Mesenchymal stem cell (in vitro differentiated cells and primary cell): ENCODE results near the gene PDE7B.

Experiments
- DNase-seq: peaks from one replicate; pipeline ENCODE4 v3.0.0-alpha.2; 2013
- H2AFZ ChIP-seq: one replicate; pipeline ENCODE4 v1.6.1; 2013; ENCODE audit warnings: low read depth, mild to moderate bottlenecking, control low read depth, inconsistent platforms, low read length, moderate library complexity
- H2AK5ac ChIP-seq: 2 replicates; pipeline ENCODE4 v1.6.1; 2013; ENCODE audit warnings: low read length, moderate library complexity, mild to moderate bottlenecking, inconsistent platforms; ENCODE audit not compliant: severe bottlenecking
- H2BK120ac ChIP-seq: one replicate; pipeline ENCODE4 v1.6.1; 2013; ENCODE audit warnings: low read depth, mild to moderate bottlenecking, inconsistent platforms, low read length, moderate library complexity
- H2BK12ac ChIP-seq, 2 experiments: one replicate each; pipeline ENCODE4 v1.6.1; 2013; ENCODE audit warnings: inconsistent platforms in 2 of 2, low read length in 2 of 2, mild to moderate bottlenecking in 2 of 2, moderate library complexity in 2 of 2, control low read depth in 1 of 2
- H2BK15ac ChIP-seq: one replicate; pipeline ENCODE4 v1.6.1; 2013; ENCODE audit warnings: mild to moderate bottlenecking, low read depth, inconsistent platforms; ENCODE audit not compliant: poor library complexity, severe bottlenecking
- H2BK5ac ChIP-seq: 2 replicates; pipeline ENCODE4 v1.6.1; 2013; ENCODE audit warnings: low read depth, mild to moderate bottlenecking, low read length, control low read depth, inconsistent platforms; ENCODE audit not compliant: poor library complexity, severe bottlenecking
- H3K14ac ChIP-seq, 2 experiments: one replicate each; pipeline ENCODE4 v1.6.1; 2013; ENCODE audit warnings: inconsistent platforms in 2 of 2, low read length in 2 of 2, control low read depth in 1 of 2, mild to moderate bottlenecking in 1 of 2, moderate library complexity in 1 of 2
- H3K18ac ChIP-seq, 2 experiments: one replicate each; pipeline ENCODE4 v1.6.1; 2013; ENCODE audit warnings: inconsistent platforms in 2 of 2, low read length in 2 of 2, control low read depth in 1 of 2, low read depth in 1 of 2, mild to moderate bottlenecking in 1 of 2
- H3K23ac ChIP-seq, 2 experiments: one replicate each; pipeline ENCODE4 v1.6.1; 2013; ENCODE audit warnings: inconsistent platforms in 2 of 2, low read length in 2 of 2, mild to moderate bottlenecking in 2 of 2, moderate library complexity in 2 of 2, control low read depth in 1 of 2
- H3K27ac ChIP-seq: 2 replicates; pipeline ENCODE4 v1.5.1; 2013; ENCODE audit warnings: mild to moderate bottlenecking, moderate library complexity, low read length, control low read depth, inconsistent platforms; ENCODE audit not compliant: poor library complexity, severe bottlenecking
- H3K27me3 ChIP-seq, 2 experiments: 2 replicates each; pipeline versions ENCODE4 v1.6.1 to v1.7.0; 2013; ENCODE audit warnings: low read length in 2 of 2, mild to moderate bottlenecking in 2 of 2, moderate library complexity in 2 of 2, control low read depth in 1 of 2, inconsistent platforms in 1 of 2; ENCODE audit not compliant: control insufficient read depth in 1 of 2, insufficient read depth in 1 of 2
- H3K36me3 ChIP-seq, 2 experiments: 2 replicates each; pipeline versions ENCODE4 v1.6.1 to v1.7.0; 2013; ENCODE audit warnings: low read length in 2 of 2, control low read depth in 1 of 2, inconsistent platforms in 1 of 2, low read depth in 1 of 2, mild to moderate bottlenecking in 1 of 2; ENCODE audit not compliant: insufficient read depth in 2 of 2, control insufficient read depth in 1 of 2
- H3K4ac ChIP-seq, 2 experiments: one replicate each; pipeline ENCODE4 v1.6.1; 2013; ENCODE audit warnings: inconsistent platforms in 2 of 2, low read length in 2 of 2, mild to moderate bottlenecking in 2 of 2, moderate library complexity in 2 of 2, control low read depth in 1 of 2, low read depth in 1 of 2
- H3K4me1 ChIP-seq: 2 replicates; pipeline ENCODE4 v1.6.1; 2013; ENCODE audit warnings: low read depth, low read length, control low read depth; ENCODE audit not compliant: control insufficient read depth, insufficient read depth
- H3K4me2 ChIP-seq: 2 replicates; pipeline ENCODE4 v1.6.1; 2013; ENCODE audit warnings: low read length, mild to moderate bottlenecking, inconsistent platforms; ENCODE audit not compliant: poor library complexity, severe bottlenecking
- H3K4me3 ChIP-seq, 2 experiments: 2 replicates each; pipeline versions ENCODE4 v1.5.1 to v1.7.0; 2013; ENCODE audit warnings: low read length in 2 of 2, mild to moderate bottlenecking in 2 of 2, control low read depth in 1 of 2, low read depth in 1 of 2; ENCODE audit not compliant: insufficient read depth in 1 of 2
- H3K79me1 ChIP-seq: replicated peaks from 2 replicates; pipeline ENCODE4 v1.6.1; 2013; ENCODE audit warnings: mild to moderate bottlenecking, control low read depth, low read length, inconsistent platforms; ENCODE audit not compliant: poor library complexity, severe bottlenecking
- H3K9ac ChIP-seq: 2 replicates; pipeline ENCODE4 v1.7.0; 2013; ENCODE audit warnings: mild to moderate bottlenecking, low read length, moderate library complexity
- H3K9me3 ChIP-seq: 2 replicates; pipeline ENCODE4 v1.7.0; 2013; ENCODE audit warnings: mild to moderate bottlenecking, low read length; ENCODE audit not compliant: control insufficient read depth
- H4K8ac ChIP-seq: one replicate; pipeline ENCODE4 v1.6.1; 2013; ENCODE audit warnings: inconsistent platforms, mild to moderate bottlenecking, low read length, moderate library complexity
- H4K91ac ChIP-seq: one replicate; pipeline ENCODE4 v1.6.1; 2013; ENCODE audit warnings: mild to moderate bottlenecking, low read length, inconsistent platforms
- WGBS: methylation state at CpG from one replicate; pipeline ENCODE4 v1.1.7; 2013; ENCODE audit warnings: mixed read lengths; 5-methylcytosine and 5-hydroxymethylcytosine counted together

The PDE7B gene

GRCh38 chr6:136079701-136080565 lies 228.4 kb downstream of the PDE7B start:
- Histone ChIP-seq H3K4ac (no peak overlapping the region), H3K14ac (no peak overlapping the region), H3K23ac (no peak overlapping the region), H3K9ac (peak overlapping the region; percentile 64), H3K27ac (no peak overlapping the region), H3K18ac (no peak overlapping the region), H2BK15ac (no peak overlapping the region), H4K8ac (no peak overlapping the region), H2AFZ (no peak overlapping the region), H3K27me3 (no peaks in the 10 kb centered on the region), H3K4me1 (no peaks in the 10 kb centered on the region), H3K4me2 (no peak overlapping the region), H2AK5ac (no peak overlapping the region), H2BK120ac (no peak overlapping the region), H2BK12ac (no peak overlapping the region), H3K36me3 (peaks cover 0 to 11% of the 10 kb centered on the region in 2 experiments), H3K9me3 (no peaks in the 10 kb centered on the region), H2BK5ac (no peak overlapping the region), H3K79me1 (no peaks in the 10 kb centered on the region), H4K91ac (no peak overlapping the region), H3K4me3 (no peak overlapping the region)
- WGBS: 93% methylated on average over 5 of the region's 6 CpGs
- DNase-seq: no peak

- H2BK120ac ChIP-seq: no peak overlapping the region
- H3K79me1 ChIP-seq: no peaks in the 10 kb centered on the region
- H3K9me3 ChIP-seq: no peaks in the 10 kb centered on the region
- H2BK5ac ChIP-seq: no peak overlapping the region
- H4K8ac ChIP-seq: no peak overlapping the region
- no peak overlapping the region for H2BK12ac ChIP-seq
- H3K18ac ChIP-seq: no peak overlapping the region
- H3K4me1 ChIP-seq: peaks cover 2% of the 10 kb centered on the region
- no peak overlapping the region for H3K23ac ChIP-seq
- H3K4me2 ChIP-seq: no peak overlapping the region
- no peak overlapping the region for H2AK5ac ChIP-seq
- H3K27me3 ChIP-seq: no peaks in the 10 kb centered on the region
- no peak overlapping the region for H3K27ac ChIP-seq
- no peak overlapping the region for H3K14ac ChIP-seq
- H3K9ac ChIP-seq: no peak overlapping the region
- H3K4ac ChIP-seq: no peak overlapping the region
- no peak overlapping the region for H2AFZ ChIP-seq
- no peak overlapping the region for H3K4me3 ChIP-seq
- no peak for DNase-seq
- no peak overlapping the region for H2BK15ac ChIP-seq
- H4K91ac ChIP-seq: no peak overlapping the region
- peaks cover 0 to 24% of the 10 kb centered on the region in 2 experiments for H3K36me3 ChIP-seq
Observed at GRCh38 chr6:136083540-136083939, 232.0 kb downstream of the PDE7B start.

- DNase-seq: no peak
- H3K4me1 ChIP-seq: peaks cover 2% of the 10 kb centered on the region
- H3K9ac ChIP-seq: no peak overlapping the region
- H2BK15ac ChIP-seq: no peak overlapping the region
- no peak overlapping the region for H2BK12ac ChIP-seq
- H3K27me3 ChIP-seq: no peaks in the 10 kb centered on the region
- H2BK120ac ChIP-seq: no peak overlapping the region
- peak overlapping the region in 1 of 2 experiments; percentile 17 for H3K4me3 ChIP-seq
- H3K4ac ChIP-seq: no peak overlapping the region
- no peak overlapping the region for H4K8ac ChIP-seq
- H3K9me3 ChIP-seq: no peaks in the 10 kb centered on the region
- no peak overlapping the region for H3K23ac ChIP-seq
- no peaks in the 10 kb centered on the region for H3K79me1 ChIP-seq
- H3K27ac ChIP-seq: no peak overlapping the region
- no peak overlapping the region for H4K91ac ChIP-seq
- no peak overlapping the region for H2BK5ac ChIP-seq
- no peak overlapping the region for H3K14ac ChIP-seq
- H2AFZ ChIP-seq: no peak overlapping the region
- no peak overlapping the region for H2AK5ac ChIP-seq
- WGBS: 79% methylated on average over 1 of the region's 1 CpG
- H3K36me3 ChIP-seq: peaks cover 0 to 28% of the 10 kb centered on the region in 2 experiments
- no peak overlapping the region for H3K18ac ChIP-seq
- H3K4me2 ChIP-seq: no peak overlapping the region
Observed at GRCh38 chr6:136084403-136084802, 232.9 kb downstream of the PDE7B start.

- H2AK5ac ChIP-seq: no peak overlapping the region
- no peak overlapping the region for H2BK15ac ChIP-seq
- no peaks in the 10 kb centered on the region for H3K79me1 ChIP-seq
- WGBS: 91% methylated on average over 5 of the region's 6 CpGs
- no peak overlapping the region for H2BK5ac ChIP-seq
- no peak for DNase-seq
- peaks cover 2% of the 10 kb centered on the region for H3K4me1 ChIP-seq
- H3K18ac ChIP-seq: no peak overlapping the region
- H3K36me3 ChIP-seq: peaks cover 0 to 29% of the 10 kb centered on the region in 2 experiments
- H3K23ac ChIP-seq: no peak overlapping the region
- peak overlapping the region in 1 of 2 experiments; percentile 10 for H2BK12ac ChIP-seq
- H3K27ac ChIP-seq: no peak overlapping the region
- no peak overlapping the region for H4K8ac ChIP-seq
- H3K27me3 ChIP-seq: no peaks in the 10 kb centered on the region
- H2BK120ac ChIP-seq: no peak overlapping the region
- H3K14ac ChIP-seq: no peak overlapping the region
- H2AFZ ChIP-seq: no peak overlapping the region
- H4K91ac ChIP-seq: no peak overlapping the region
- no peak overlapping the region for H3K4me3 ChIP-seq
- no peak overlapping the region for H3K4me2 ChIP-seq
- H3K9me3 ChIP-seq: no peaks in the 10 kb centered on the region
- H3K4ac ChIP-seq: no peak overlapping the region
- peak overlapping the region; percentile 34 for H3K9ac ChIP-seq
Observed at GRCh38 chr6:136085370-136086115, 234.0 kb downstream of the PDE7B start.
